Esophagus squamous epithelium (tissue), 5 donors: ENCODE results near the gene TRAPPC2. TPM values are rescaled to one million over a fixed set of nuclear protein-coding genes. Genes with fewer than 3 reads are reported as not detected.

Experiments used
- DNase-seq: peaks from one replicate; lab custom pipeline; 2025; lab: John Stamatoyannopoulos, UW
- H3K27ac ChIP-seq, 4 donors: fragments of 200-600 bp; sonication (generic); one replicate each; pipeline ENCODE4 v1.5.1; 2016 to 2019; ENCODE audit warnings: mild to moderate bottlenecking in 1 of 4
- H3K27me3 ChIP-seq, 4 donors: fragments of 200-600 bp; sonication (generic); 1 replicate in 3 of 4; 2 replicates in 1 of 4; pipeline versions ENCODE4 v1.5.1 to v1.6.0; 2017 to 2021; ENCODE audit warnings: antibody characterized with exemption in 1 of 4
- H3K36me3 ChIP-seq, 3 donors: fragments of 200-600 bp; sonication (generic); one replicate each; pipeline ENCODE4 v1.5.1; 2016 to 2019
- H3K4me1 ChIP-seq, 3 donors: fragments of 200-600 bp; sonication (generic); one replicate each; pipeline ENCODE4 v1.5.1; 2017 to 2019
- H3K4me3 ChIP-seq, 4 donors: fragments of 200-600 bp; sonication (generic); 1 replicate in 3 of 4; 2 replicates in 1 of 4; pipeline ENCODE4 v1.5.1; 2016 to 2019; ENCODE audit warnings: mild to moderate bottlenecking in 2 of 4, moderate library complexity in 1 of 4
- H3K9me3 ChIP-seq, 3 donors: fragments of 200-600 bp; sonication (generic); one replicate each; pipeline ENCODE4 v1.5.1; 2016 to 2019
- POLR2A ChIP-seq, 4 donors: fragments of 450-650 bp; IDR thresholded peaks; one replicate each; pipeline ENCODE4 v1.6.1; 2017; ENCODE audit warnings: antibody characterized with exemption in 4 of 4, mild to moderate bottlenecking in 4 of 4, moderate library complexity in 3 of 4
- WGBS, 2 donors: methylation state at CpG; one replicate each; pipeline ENCODE4 v1.1.5; 2018; 5-methylcytosine and 5-hydroxymethylcytosine counted together
- intact Hi-C: fragments of 100-400 bp; cut with DNase I; formaldehyde crosslinking; loops from one replicate; pipeline ENCODE4 v1.15.0; 2022
- total RNA-seq, 4 donors: library from RNA; depleted of rRNA; stranded (reverse); fragments of >200 nt; gene quantifications; one replicate each; pipeline ENCODE4 v1.1.0, GENCODE V29; 2016
- TF ChIP-seq, protein P1 (sequence below), 6 experiments: fragments of 450-650 bp in 4 of 6; fragments of 200-600 bp in 2 of 6; sonication (generic) in 2 of 6; IDR thresholded peaks; one replicate each; pipeline ENCODE4 v1.5.1; 2016 to 2019; ENCODE audit warnings: antibody characterized with exemption in 6 of 6, mild to moderate bottlenecking in 4 of 6, moderate library complexity in 4 of 6
- donor health status: DM: yes; HTN: yes; CAD: no.

TRAPPC2 gene
- total RNA-seq, 4 donors from 2014 or later = 8.9 to 12.8 (median 11.0) TPM

- Histone ChIP-seq H3K36me3 (peaks cover 0 to 70% (median 0%) of the 10 kb centered on the region in 3 donors), H3K9me3 (no peaks in the 10 kb centered on the region), H3K27ac (no peak overlapping the region), H3K27me3 (peaks cover 0 to 3% (median 0%) of the 10 kb centered on the region in 4 donors), H3K4me3 (no peak overlapping the region), H3K4me1 (peaks cover 0 to 22% (median 0%) of the 10 kb centered on the region in 3 donors)
- no peak for DNase-seq
- intact Hi-C loops = no loop called here
- TF ChIP-seq, protein P1, sequence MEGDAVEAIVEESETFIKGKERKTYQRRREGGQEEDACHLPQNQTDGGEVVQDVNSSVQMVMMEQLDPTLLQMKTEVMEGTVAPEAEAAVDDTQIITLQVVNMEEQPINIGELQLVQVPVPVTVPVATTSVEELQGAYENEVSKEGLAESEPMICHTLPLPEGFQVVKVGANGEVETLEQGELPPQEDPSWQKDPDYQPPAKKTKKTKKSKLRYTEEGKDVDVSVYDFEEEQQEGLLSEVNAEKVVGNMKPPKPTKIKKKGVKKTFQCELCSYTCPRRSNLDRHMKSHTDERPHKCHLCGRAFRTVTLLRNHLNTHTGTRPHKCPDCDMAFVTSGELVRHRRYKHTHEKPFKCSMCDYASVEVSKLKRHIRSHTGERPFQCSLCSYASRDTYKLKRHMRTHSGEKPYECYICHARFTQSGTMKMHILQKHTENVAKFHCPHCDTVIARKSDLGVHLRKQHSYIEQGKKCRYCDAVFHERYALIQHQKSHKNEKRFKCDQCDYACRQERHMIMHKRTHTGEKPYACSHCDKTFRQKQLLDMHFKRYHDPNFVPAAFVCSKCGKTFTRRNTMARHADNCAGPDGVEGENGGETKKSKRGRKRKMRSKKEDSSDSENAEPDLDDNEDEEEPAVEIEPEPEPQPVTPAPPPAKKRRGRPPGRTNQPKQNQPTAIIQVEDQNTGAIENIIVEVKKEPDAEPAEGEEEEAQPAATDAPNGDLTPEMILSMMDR (IDR thresholded peaks at IDR 0.05) = no peak
- no peak for TF ChIP-seq POLR2A (IDR thresholded peaks at IDR 0.05)
- 78 to 85% methylated on average over 8 to 9 of the region's 9 CpGs for WGBS, 2 donors
Measured at GRCh38 chrX:13716455-13716854, 18.0 kb downstream of the TRAPPC2 start.

- H3K4me1 ChIP-seq = no peaks in the 10 kb centered on the region
- no peak for DNase-seq
- TF ChIP-seq, protein P1 (IDR thresholded peaks at IDR 0.05) = no peak
- no peak for TF ChIP-seq POLR2A (IDR thresholded peaks at IDR 0.05)
- no peak overlapping the region for H3K4me3 ChIP-seq
- 82 to 84% methylated on average over 4 of the region's 4 CpGs for WGBS, 2 donors
- intact Hi-C loops = no loop called here
- H3K9me3 ChIP-seq = no peaks in the 10 kb centered on the region
- peaks cover 0 to 68% (median 0%) of the 10 kb centered on the region in 3 donors for H3K36me3 ChIP-seq
- H3K27me3 ChIP-seq = no peaks in the 10 kb centered on the region
- no peak overlapping the region for H3K27ac ChIP-seq
Measured at GRCh38 chrX:13711141-13711540, 23.3 kb downstream of the TRAPPC2 start.

DNA sequence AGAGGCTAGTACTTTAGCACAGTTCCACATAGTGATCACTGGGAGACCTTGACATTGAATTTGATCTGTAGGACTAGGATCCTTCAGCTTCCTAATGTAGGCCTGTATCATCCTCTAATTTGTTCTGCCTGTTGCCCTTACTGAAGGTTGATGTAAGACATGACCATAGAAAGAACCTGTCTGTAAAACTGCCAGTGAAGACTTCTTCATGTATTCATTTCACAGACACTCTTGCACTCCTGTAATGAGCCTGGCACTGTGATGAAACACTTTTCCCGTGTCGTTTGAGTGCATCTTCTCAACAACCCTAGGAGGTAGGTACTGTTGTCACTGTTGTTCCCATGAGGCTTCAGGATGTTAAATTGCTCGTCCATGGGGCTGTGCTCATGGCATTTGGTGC is 30.8 kb downstream of the TRAPPC2 start:
- intact Hi-C loops = no loop called here
- Histone ChIP-seq H3K36me3 (peaks cover 0 to 7% (median 0%) of the 10 kb centered on the region in 3 donors), H3K27ac (no peak overlapping the region), H3K27me3 (no peaks in the 10 kb centered on the region), H3K4me1 (peaks cover 4 to 50% (median 10%) of the 10 kb centered on the region in 3 donors), H3K9me3 (no peaks in the 10 kb centered on the region), H3K4me3 (no peak overlapping the region)
- TF ChIP-seq POLR2A (IDR thresholded peaks at IDR 0.05) = no peak
- TF ChIP-seq, protein P1 (IDR thresholded peaks at IDR 0.05) = no peak
- 70% methylated on average over 2 of the region's 3 CpGs for WGBS, 2 donors
- no peak for DNase-seq

GRCh38 chrX:13703135-13703534 is 31.3 kb downstream of the TRAPPC2 start:
- DNase-seq = no peak
- H3K36me3 ChIP-seq = peaks cover 0 to 3% (median 0%) of the 10 kb centered on the region in 3 donors
- no peaks in the 10 kb centered on the region for H3K27me3 ChIP-seq
- H3K4me1 ChIP-seq = peaks cover 4 to 55% (median 10%) of the 10 kb centered on the region in 3 donors
- no peaks in the 10 kb centered on the region for H3K9me3 ChIP-seq
- 77 to 81% methylated on average over 3 of the region's 3 CpGs for WGBS, 2 donors
- intact Hi-C loops = no loop called here
- H3K4me3 ChIP-seq = no peak overlapping the region
- no peak overlapping the region for H3K27ac ChIP-seq
- TF ChIP-seq, protein P1 (IDR thresholded peaks at IDR 0.05) = no peak
- TF ChIP-seq POLR2A (IDR thresholded peaks at IDR 0.05) = no peak

- no peak for DNase-seq
- TF ChIP-seq, protein P1 (IDR thresholded peaks at IDR 0.05) = no peak
- TF ChIP-seq POLR2A (IDR thresholded peaks at IDR 0.05) = no peak
- no peaks in the 10 kb centered on the region for H3K27me3 ChIP-seq
- peaks cover 4 to 55% (median 10%) of the 10 kb centered on the region in 3 donors for H3K4me1 ChIP-seq
- H3K9me3 ChIP-seq = no peaks in the 10 kb centered on the region
- no peaks in the 10 kb centered on the region for H3K36me3 ChIP-seq
- no peak overlapping the region for H3K27ac ChIP-seq
- intact Hi-C loops = no loop called here
- 57 to 71% methylated on average over 2 to 5 of the region's 5 CpGs for WGBS, 2 donors
- H3K4me3 ChIP-seq = no peak overlapping the region
Measured at GRCh38 chrX:13702111-13702789, 32.2 kb downstream of the TRAPPC2 start.
